ENCODE data around the gene ZBTB44. TPM values are rescaled to one million over a fixed set of nuclear protein-coding genes. Genes with fewer than 3 reads are reported as not detected.
"Not testable (repeated sequence)": the region's sequence is repeated elsewhere in the genome, so short reads cannot be mapped to it uniquely, and the experiment has no call there.

The ZBTB44 gene
- total and polyA plus RNA-seq, 3 donors from 2014 or later: 103 to 158 (median 125) TPM

DNA sequence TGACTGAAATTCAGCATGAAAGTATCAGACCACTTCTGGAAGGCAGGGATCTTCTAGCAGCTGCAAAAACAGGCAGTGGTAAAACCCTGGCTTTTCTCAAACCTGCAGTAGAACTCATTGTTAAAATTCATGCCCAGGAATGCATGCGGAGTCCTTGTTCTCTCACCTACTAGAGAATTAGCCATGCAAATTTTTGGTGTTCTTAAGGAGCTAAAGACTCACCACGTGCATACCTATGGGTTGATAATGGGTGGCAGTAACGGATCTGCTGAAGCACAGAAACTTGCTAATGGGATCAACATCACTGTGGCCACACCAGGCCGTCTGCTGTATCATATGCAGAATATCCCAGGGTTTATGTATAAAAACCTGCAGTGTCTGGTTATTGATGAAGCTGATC, 19.1 kb downstream of the ZBTB44 start:
- Histone ChIP-seq H3K4me1 (peaks cover 4% of the 10 kb centered on the region), H3K27ac (no peak overlapping the region), H3K9me3 (no peaks in the 10 kb centered on the region), H3K27me3 (no peaks in the 10 kb centered on the region), H3K36me3 (ENCODE audit: low read depth, missing control alignments) (no peaks in the 10 kb centered on the region), H3K4me3 (no peak overlapping the region)
- no peak for TF ChIP-seq POLR2A (IDR thresholded peaks at IDR 0.05)
- TF ChIP-seq, protein P1, sequence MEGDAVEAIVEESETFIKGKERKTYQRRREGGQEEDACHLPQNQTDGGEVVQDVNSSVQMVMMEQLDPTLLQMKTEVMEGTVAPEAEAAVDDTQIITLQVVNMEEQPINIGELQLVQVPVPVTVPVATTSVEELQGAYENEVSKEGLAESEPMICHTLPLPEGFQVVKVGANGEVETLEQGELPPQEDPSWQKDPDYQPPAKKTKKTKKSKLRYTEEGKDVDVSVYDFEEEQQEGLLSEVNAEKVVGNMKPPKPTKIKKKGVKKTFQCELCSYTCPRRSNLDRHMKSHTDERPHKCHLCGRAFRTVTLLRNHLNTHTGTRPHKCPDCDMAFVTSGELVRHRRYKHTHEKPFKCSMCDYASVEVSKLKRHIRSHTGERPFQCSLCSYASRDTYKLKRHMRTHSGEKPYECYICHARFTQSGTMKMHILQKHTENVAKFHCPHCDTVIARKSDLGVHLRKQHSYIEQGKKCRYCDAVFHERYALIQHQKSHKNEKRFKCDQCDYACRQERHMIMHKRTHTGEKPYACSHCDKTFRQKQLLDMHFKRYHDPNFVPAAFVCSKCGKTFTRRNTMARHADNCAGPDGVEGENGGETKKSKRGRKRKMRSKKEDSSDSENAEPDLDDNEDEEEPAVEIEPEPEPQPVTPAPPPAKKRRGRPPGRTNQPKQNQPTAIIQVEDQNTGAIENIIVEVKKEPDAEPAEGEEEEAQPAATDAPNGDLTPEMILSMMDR (IDR thresholded peaks at IDR 0.05): no peak
- intact Hi-C loops (cut with DNase I; ENCODE audit: low total_unique reads): no loop called here
- WGBS, 2 donors: 80 to 84% methylated on average over 4 of the region's 4 CpGs
- no peak for DNase-seq

DNA sequence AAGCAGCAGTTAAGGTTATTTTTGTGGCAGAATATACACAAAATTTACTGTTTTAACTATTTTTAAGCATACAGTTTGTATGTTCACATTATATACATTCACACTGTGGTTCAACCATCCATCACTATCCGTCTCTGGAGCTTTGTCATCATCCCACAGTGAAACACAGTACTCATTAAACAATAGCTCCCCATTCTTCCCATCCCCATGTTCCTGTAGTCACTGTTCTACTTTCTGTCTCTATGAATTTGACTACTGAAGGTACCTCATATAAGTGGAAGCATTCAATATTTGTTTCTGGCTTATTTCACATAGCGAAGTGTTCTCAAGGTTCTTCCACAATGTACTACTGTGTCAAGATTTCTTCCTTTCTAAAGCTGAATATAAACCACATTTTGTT, 32.6 kb downstream of the ZBTB44 start:
- TF ChIP-seq, protein P1 (IDR thresholded peaks at IDR 0.05): no peak
- no peak overlapping the region for H3K27ac ChIP-seq
- H3K36me3 ChIP-seq (ENCODE audit: low read depth, missing control alignments): no peaks in the 10 kb centered on the region
- no peaks in the 10 kb centered on the region for H3K4me1 ChIP-seq
- 89 to 100% methylated on average over 2 of the region's 2 CpGs for WGBS, 2 donors
- no peaks in the 10 kb centered on the region for H3K27me3 ChIP-seq
- no peak overlapping the region for H3K4me3 ChIP-seq
- intact Hi-C loops (cut with DNase I; ENCODE audit: low total_unique reads): no loop called here
- DNase-seq: no peak
- no peaks in the 10 kb centered on the region for H3K9me3 ChIP-seq

DNA sequence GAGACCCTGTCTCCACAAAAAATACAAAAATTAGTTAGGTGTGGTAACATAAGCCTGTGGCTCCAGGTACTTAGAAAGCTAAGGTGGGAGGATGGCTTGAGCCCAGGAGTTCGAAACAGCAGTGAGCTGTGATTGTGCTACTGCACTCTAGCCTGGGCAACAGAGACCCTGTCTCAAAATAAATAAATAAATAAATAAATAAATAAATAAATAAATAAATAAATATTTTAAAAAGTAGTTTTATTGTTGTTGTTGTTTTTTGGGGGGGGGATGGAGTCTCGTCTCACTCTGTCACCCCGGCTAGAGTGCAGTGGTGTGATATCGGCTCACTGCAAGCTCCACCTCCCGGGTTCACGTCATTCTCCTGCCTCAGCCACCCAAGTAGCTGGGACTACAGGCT, 33.4 kb downstream of the ZBTB44 start:
- intact Hi-C loops (cut with DNase I; ENCODE audit: low total_unique reads); H3K36me3 ChIP-seq (ENCODE audit: low read depth, missing control alignments); DNase-seq; H3K27ac ChIP-seq; H3K9me3 ChIP-seq; H3K27me3 ChIP-seq; H3K4me3 ChIP-seq; H3K4me1 ChIP-seq: not testable (repeated sequence)
- 96% methylated on average over 6 of the region's 6 CpGs for WGBS, 2 donors

DNA sequence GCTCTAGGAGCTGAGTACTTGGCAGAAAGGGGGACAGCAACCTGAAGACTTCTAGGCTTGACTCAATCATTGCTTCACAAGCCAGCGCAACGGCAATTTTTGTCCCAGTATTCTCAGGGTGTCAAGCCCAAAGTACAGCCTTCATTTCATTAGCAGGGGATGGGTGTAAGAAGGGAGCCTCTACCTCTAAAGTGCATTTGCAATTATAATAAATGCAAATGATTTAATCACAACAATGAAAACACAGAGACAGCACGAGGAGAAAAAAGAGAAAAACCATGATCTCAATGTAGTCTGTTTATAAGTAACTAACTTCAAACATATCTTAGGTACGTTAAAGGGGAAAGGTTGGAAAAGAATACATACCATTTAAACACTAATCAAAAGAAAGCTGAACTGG, 34.7 kb downstream of the ZBTB44 start:
- H3K4me3 ChIP-seq: no peak overlapping the region
- 97 to 98% methylated on average over 4 of the region's 4 CpGs for WGBS, 2 donors

DNA sequence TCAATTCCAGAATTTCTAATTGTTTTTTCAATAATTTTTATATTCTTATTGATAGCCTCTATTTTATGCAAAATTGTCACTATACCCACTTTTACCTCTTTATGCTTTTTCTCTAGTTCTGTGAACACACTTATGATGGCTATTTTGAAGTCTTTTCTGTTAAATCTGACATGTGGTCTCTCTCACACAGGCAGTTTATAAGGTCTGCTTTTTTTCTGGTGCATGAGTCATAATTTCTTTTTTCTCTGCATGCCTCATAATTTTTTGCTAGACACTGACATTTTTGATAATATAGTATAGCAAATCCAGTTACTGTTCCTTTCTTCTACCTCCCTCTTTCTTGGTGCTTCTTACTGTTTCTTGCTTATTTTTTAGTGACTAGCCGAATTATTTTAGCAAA, 36.0 kb downstream of the ZBTB44 start:
- no peak for TF ChIP-seq POLR2A (IDR thresholded peaks at IDR 0.05)
- TF ChIP-seq, protein P1 (IDR thresholded peaks at IDR 0.05): no peak
- H3K4me3 ChIP-seq: no peak overlapping the region
- no peaks in the 10 kb centered on the region for H3K36me3 ChIP-seq (ENCODE audit: low read depth, missing control alignments)
- H3K4me1 ChIP-seq: no peaks in the 10 kb centered on the region
- H3K27me3 ChIP-seq: no peaks in the 10 kb centered on the region
- H3K9me3 ChIP-seq: no peaks in the 10 kb centered on the region
- 95 to 100% methylated on average over 1 of the region's 1 CpG for WGBS, 2 donors
- intact Hi-C loops (cut with DNase I; ENCODE audit: low total_unique reads): no loop called here
- no peak overlapping the region for H3K27ac ChIP-seq
- no peak for DNase-seq

More for the DNA sequence above, 34.7 kb downstream of the ZBTB44 start:
- no peak for TF ChIP-seq POLR2A (IDR thresholded peaks at IDR 0.05)
- TF ChIP-seq, protein P1 (IDR thresholded peaks at IDR 0.05): no peak
- no peak overlapping the region for H3K27ac ChIP-seq
- H3K36me3 ChIP-seq (ENCODE audit: low read depth, missing control alignments): no peaks in the 10 kb centered on the region
- no peaks in the 10 kb centered on the region for H3K4me1 ChIP-seq
- intact Hi-C loops (cut with DNase I; ENCODE audit: low total_unique reads): no loop called here
- no peak for DNase-seq
- no peaks in the 10 kb centered on the region for H3K9me3 ChIP-seq
- no peaks in the 10 kb centered on the region for H3K27me3 ChIP-seq

All from testis (tissue), 3 donors.